HUDEP-2 (cell line): ENCODE measurements around the gene DISC1.
"Not testable (repeated sequence)": the region's sequence is repeated elsewhere in the genome, so short reads cannot be mapped to it uniquely, and the experiment has no call there.

Experiments used
- DNase-seq, 76 experiments: peaks; one replicate each; lab custom pipeline; 2025; ENCODE audit not compliant: unreplicated experiment in 76 of 76; lab: John Stamatoyannopoulos, UW

DISC1 gene

DNA sequence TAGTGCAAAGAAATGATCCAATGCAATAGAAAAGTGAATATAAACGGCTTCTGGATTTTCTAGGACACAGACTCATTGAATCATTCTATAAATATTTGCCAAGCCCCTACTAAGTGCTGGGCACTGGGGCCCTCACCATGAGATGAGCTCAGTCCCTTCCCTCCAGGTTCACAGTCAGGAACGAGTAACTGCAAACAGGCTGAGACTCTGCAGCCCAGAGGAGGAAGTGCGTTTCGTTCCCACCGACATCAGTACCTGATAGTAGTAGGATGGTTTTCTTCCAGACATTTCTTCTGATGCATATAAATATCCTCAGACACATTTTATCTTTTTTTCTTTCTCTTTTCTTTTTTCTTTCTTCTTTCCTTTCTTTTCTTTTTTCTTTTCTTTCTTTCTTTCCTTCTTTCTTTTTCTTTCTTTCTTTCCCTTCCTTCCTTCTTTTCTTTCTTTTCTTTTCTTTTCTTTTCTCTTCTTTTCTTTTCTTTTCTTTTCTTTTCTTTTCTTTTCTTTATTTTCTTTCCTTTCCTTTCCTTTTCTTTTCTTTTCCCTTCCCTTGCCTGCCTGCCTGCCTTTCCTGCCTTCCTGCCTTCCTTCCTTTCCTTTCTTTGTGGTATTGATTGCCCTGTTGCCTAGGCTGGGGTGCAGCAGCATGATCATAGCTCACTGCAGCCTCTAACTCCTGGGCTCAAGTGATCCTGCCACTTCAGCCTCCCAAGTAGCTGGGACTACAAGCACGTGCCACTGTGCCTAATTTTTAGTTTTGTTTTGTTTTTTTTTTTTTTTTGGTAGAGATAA lies 135.4 kb downstream of the DISC1 start:
- DNase-seq, result no peak

DNA sequence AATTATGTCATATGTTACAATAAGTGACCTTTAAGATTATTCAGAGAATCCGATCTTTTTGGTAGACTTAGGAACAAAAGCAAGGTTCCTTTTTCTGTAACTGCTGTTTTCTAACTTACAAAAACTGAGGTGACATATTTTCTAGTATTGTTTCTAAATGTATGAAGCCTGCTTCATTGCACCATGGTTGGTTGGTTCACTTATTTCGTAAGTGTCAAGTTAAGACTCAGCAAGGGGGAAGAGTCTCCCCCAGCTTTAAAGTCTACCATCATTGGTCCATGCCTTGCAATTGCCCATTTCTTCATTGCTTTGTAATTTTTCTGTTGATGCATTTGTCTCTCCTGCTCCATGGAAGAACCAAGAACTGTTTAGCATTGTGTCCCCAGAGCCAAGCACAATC lies 136.9 kb downstream of the DISC1 start:
- no peak for DNase-seq

DNA sequence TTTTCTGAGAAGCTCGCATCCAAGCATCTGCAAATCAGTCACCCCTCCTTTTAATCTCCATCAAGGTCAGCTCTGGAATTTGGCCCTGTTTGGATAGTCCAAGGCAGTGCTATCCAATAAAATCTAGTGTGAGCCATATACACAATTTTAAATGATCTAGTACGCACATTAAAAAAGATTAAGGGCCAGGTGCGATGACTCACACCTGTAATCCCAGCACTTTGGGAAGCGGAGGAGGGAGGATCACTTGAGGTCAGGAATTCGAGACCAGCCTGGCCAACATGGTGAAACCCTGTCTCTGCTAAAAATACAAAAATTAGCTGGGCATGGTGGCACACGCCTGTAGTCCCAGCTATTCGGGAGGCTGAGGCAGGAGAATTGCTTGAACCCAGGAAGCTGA lies 139.2 kb downstream of the DISC1 start:
- DNase-seq, result not testable (repeated sequence)

DNA sequence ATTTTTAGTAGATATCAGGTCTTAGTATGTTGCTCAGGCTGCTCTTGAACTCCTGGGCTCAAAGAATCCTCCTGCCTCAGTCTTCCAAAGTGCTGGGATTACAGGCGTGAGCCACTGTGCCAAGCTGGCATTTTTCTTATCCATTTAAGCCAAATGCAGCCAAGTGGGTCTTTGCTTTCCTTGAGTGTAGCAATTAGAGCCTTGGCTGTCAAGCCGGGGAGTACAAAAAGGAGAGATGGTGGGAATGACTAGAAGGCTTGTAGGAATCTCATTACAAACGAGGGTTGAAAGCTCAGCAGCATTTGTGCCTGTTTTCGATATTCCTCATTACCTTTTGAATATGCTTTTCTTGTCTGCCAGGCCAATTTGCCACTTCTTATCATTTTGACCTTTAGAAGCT lies 140.9 kb downstream of the DISC1 start:
- DNase-seq, result no peak

- DNase-seq, result no peak
Measured at GRCh38 chr1:231768416-231768815, 141.8 kb downstream of the DISC1 start.

- DNase-seq, result no peak
Measured at GRCh38 chr1:231770506-231771175, 144.1 kb downstream of the DISC1 start.

DNA sequence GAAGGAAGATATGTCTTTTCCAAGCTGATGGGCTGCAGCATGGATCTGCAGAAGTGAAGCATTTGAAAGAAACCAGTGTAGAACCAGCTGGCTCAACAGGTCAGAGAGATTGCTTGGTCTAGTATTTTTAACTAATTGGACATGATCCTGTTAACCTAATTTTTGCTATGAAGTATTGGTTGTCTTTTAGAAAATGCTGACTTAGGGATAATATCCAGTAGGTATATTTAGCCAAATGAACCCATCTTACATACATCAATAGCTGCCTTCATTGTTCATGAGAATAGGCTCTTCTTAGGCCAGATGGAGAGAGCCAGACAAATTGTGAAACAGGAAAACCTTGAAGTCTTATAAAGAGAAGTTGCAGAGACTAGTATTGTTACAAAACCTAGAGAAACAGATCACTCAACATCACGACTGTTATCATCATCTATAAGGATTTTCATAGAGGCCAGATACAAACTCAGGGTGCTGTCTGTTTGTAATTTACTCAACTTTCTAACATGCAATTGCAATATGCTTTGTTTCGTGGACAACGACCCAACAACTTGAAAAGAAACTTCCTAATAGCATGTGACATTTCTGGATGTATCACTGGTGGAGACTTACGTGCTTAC lies 148.2 kb downstream of the DISC1 start:
- no peak for DNase-seq

DNA sequence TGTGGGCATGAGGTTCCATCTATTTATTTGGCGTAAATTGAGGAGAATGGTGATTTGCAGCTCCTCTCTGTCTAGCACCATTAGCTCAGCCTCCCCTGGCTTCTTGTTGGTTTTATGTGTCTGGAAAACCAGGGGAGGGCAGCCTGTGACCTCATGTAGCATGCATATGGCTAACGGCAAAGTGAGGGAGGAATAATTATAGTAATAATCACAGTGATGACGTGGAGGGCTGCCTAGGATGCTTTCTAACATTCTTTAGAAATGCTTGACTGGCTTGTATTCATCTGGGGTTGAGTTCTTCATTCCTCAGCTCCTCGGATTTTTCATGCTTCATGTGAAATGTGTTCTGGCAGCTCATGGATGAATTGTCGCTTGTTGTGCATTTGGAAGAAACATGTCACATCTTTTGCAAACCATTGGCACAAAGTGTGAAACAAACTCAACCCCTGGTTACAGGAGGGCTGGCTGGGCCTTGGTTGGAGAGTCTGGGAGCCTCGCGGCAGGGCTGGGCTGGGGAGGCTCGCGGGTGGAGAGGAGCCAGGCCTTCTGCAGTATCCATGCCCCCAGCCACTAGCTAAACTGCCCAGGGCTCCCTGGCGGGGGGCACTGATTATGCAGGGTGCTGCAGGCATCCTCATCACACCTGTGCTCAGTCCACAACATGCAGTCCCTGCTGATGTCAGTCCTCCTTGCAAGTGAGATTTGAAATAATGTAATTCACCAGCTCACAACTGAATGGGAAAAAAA lies 149.6 kb downstream of the DISC1 start:
- no peak for DNase-seq

DNA sequence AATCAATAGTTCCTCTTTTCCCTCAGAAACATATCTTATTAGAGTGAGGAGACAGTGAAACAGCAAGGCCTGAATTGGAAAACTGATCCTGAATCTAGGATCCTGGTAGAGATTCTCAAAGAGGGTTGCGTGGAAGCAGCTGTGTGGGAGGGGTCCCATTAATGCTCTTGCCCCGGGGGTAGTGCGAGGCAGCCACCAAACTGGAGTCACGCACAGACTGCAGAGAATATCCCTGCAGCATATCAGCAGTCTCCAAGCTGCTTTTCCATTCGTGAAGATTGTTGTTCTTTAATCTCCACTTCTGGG lies 150.1 kb downstream of the DISC1 start:
- no peak for DNase-seq

DNA sequence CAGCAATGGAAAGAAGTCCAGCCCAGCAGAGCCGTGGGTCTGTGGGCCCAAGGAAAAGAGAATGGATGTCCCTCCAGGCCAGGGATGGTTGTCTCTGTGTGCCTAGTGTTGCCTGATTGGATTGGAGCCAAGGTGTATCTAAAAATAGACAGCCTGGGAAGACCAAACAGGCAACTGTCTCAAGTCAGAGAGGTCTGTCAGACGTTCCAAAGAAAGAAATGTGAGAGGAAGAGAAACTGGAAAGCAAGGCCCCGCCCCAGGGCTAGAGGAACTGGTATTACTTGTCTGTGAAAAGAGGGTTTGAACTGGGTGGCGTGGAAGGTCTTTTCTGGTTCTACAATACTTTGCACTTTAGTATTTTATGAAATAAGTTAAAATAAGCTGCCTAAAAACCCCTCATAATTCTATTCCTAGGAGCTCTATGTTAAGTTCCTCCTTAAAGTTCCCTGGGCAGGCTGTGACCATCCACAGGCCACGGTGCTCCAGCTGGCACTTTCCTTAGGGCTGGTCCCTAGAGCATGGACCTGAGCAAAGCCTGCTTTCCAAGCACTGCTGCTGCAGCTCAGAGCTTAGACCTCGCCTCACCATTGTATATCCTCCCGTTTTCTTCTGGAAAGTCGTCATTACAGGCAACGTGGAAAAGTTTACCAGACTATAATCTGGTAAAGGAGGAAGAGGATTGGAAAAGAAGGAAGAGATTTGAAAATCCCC lies 151.6 kb downstream of the DISC1 start:
- no peak for DNase-seq

- DNase-seq, result no peak
Measured at GRCh38 chr1:231779081-231779480, 152.5 kb downstream of the DISC1 start.

DNA sequence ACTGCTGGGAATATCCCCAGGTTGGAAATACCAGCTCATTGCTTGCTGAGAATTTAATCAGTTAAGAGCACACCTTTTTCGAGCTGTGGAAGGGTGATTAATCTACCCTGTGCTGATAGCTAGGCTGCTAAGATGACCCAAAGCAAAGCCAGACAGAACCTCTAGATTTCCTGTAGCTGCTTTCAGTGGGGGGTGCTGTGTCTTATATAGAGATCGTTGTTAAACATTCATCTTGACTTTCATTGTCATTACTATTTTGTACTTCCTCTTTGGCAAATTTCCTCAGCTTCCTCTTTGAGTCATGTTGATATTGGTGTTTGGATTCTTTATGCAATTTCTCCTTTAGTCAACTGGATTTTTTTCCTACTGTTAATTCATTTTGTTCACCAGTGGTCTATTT lies 155.3 kb downstream of the DISC1 start:
- no peak for DNase-seq

DNA sequence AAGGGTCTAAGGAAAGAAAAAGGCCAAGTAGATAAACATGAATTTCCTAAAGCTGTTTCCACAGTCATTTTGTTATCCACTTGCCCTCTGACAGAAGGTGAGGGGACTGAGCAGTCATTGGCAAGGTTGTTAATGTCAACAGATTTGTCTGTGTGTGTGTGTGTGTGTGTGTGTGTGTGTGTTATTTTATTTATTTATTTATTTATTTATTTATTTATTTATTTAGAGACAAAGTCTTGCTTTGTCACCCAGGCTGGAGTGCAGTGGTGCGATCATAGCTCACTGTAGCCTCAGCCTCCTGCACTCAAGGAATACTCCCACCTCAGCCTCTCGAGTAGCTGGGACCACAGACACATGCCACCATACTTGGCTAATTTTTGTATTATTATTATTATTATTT lies 158.5 kb downstream of the DISC1 start:
- not testable (repeated sequence) for DNase-seq

GRCh38 chr1:231786126-231786525 lies 159.5 kb downstream of the DISC1 start:
- no peak for DNase-seq

DNA sequence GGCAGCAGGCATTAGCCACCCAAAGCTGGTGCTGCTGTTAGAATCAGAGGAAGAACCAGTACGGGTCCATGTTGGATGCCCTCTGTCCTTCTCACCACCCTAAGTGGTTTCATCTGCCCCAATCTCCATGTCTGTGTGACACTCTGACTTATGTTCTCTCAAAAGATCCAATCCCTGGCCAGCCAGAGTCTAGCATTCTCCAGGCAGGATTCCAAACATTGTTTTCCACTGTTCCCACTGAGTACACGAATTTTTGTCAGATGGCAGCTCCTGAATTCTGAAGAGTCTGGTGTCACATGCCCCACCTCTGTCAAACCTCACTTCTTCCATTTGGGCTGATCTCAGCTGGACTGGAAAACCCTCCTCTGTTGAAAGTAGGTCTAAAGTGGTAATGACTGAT lies 166.0 kb downstream of the DISC1 start:
- DNase-seq, result no peak

- no peak for DNase-seq
Measured at GRCh38 chr1:231793893-231794292, 167.3 kb downstream of the DISC1 start.

- DNase-seq, result no peak
Measured at GRCh38 chr1:231796141-231796540, 169.6 kb downstream of the DISC1 start.

GRCh38 chr1:231799363-231799986 lies 172.9 kb downstream of the DISC1 start:
- DNase-seq, result no peak

DNA sequence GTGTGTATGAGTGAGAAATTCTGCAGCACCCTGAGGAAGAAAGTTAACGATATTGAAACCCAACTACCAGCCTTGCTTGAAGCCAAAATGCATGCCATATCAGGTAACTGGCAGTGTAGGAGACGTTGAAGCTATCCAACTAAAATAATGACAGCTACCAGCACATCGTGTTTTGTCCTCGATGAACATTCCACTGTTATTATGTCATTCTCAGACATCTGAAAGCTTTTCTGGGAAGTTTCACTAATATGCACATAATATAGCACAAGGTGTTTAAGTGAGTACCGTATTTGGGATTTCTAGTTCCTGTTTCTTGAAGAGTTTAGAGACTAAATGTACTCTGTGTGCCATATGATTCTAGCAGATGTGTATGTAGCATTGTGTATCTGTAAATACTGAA lies 173.5 kb downstream of the DISC1 start:
- no peak for DNase-seq

DNA sequence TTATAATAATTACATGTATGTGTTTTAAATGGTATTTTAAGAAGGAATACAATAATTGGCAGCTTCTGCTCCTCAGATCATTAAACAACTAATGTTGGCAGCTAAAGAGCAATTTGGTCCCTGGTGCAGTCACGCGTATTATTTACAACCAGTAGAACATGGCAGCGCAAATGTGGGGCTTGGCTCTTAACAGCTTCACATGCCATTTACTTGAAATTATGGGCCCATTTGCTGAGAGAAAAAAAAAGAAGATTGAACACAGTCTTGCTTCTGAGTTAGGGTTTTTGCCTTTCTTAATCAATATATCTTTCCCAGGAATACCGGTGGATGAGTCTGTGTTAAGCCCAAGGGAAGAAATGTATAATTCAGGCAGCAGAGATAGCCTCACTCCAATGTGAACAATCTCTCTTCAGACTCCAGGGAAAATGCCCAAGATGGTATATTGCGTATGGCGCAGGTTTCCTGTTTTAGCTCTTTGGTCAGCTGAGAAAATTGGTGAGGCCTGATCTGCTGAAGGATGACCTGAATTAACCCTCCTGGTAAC lies 174.5 kb downstream of the DISC1 start:
- no peak for DNase-seq
